K562 (cell line): ENCODE measurements around the gene SHISA9. TPM values are rescaled to one million over a fixed set of nuclear protein-coding genes. Genes with fewer than 3 reads are reported as not detected.

Experiments used
- ATF7 ChIP-seq: fragments of 450-650 bp; IDR thresholded peaks from 2 replicates; pipeline ENCODE4 v1.7.1; 2014; ENCODE audit warnings: mild to moderate bottlenecking, moderate library complexity
- CBFA2T3 ChIP-seq: fragments of 450-650 bp; IDR thresholded peaks from 2 replicates; pipeline ENCODE4 v1.6.1; 2017
- CBX3 ChIP-seq, 2 experiments: IDR thresholded peaks; 1 replicate in 1 of 2; 2 replicates in 1 of 2; pipeline ENCODE4 v1.6.1; 2012; ENCODE audit warnings: inconsistent platforms in 2 of 2, low read length in 2 of 2, borderline replicate concordance in 1 of 2, control low read depth in 1 of 2
- DACH1 ChIP-seq: fragments of 450-650 bp; IDR thresholded peaks from 2 replicates; pipeline ENCODE4 v1.6.1; 2018; ENCODE audit not compliant: partially characterized antibody
- ELF1 ChIP-seq: fragments of 200-800 bp; sonication (Bioruptor generic); IDR thresholded peaks from 2 replicates; pipeline ENCODE4 v1.6.1; 2016; ENCODE audit warnings: missing genetic modification characterization, missing compliant biosample characterization
- FOSL1 ChIP-seq: fragments of 200-800 bp; sonication (Bioruptor generic); conservative IDR thresholded peaks from 2 replicates; pipeline ENCODE4 v1.6.1; 2016; ENCODE audit warnings: missing genetic modification characterization, missing compliant biosample characterization
- HLTF ChIP-seq: fragments of 450-650 bp; IDR thresholded peaks from 2 replicates; pipeline ENCODE4 v1.6.1; 2016
- JUND ChIP-seq, 2 experiments: IDR thresholded peaks; 2 replicates in 1 of 2; 3 replicates in 1 of 2; pipeline ENCODE4 v1.6.1; 2011; ENCODE audit warnings: borderline replicate concordance in 2 of 2, low read depth in 2 of 2, low read length in 2 of 2, improper control_type of control experiment in 1 of 2, missing biosample characterization in 1 of 2, missing genetic modification characterization in 1 of 2, missing genetic modification reagents in 1 of 2
- MEF2A ChIP-seq: IDR thresholded peaks from 2 replicates; pipeline ENCODE4 v1.6.1; 2011; ENCODE audit warnings: low read depth, mild to moderate bottlenecking, low read length, moderate library complexity; ENCODE audit not compliant: control insufficient read depth
- STAT6 ChIP-seq: sonication (generic); formaldehyde crosslinking; IDR thresholded peaks from 2 replicates; pipeline ENCODE4 v1.8.1; 2023; ENCODE audit warnings: mild to moderate bottlenecking, missing genetic modification reagents
- TARDBP ChIP-seq: fragments of 450-650 bp; IDR thresholded peaks from 2 replicates; pipeline ENCODE4 v1.6.1; 2016
- ZNF764 ChIP-seq: fragments of 250-450 bp; sonication (Bioruptor Pico); IDR thresholded peaks from 2 replicates; pipeline ENCODE4 v1.4.0; 2020; ENCODE audit warnings: low read depth, mild to moderate bottlenecking, moderate library complexity
- ZNF778 ChIP-seq: fragments of 450-650 bp; formaldehyde crosslinking; IDR thresholded peaks from 2 replicates; pipeline ENCODE4 v1.4.0; 2020; ENCODE audit warnings: mild to moderate bottlenecking, moderate library complexity
- polyA plus RNA-seq, 8 experiments: library from polyadenylated mRNA; depleted of rRNA in 4 of 8; stranded (reverse) in 5 of 8; unstranded in 3 of 8; fragments of >200 nt; fragmentation: Nextera tagmentation in 2 of 8; fragmentation: Illumina TruSeq in 1 of 8; extraction: Ambion mirVana in 2 of 8; extraction: Trizol in 1 of 8; gene quantifications; 2 replicates each; pipeline versions ENCODE4 v1.2.1 to v1.2.3, GENCODE V29; 2011 to 2014; ENCODE audit warnings: inconsistent platforms in 1 of 8, missing spikeins in 1 of 8
- total RNA-seq, 7 experiments: library from RNA; depleted of rRNA in 6 of 7; stranded (reverse); fragments of >200 nt in 6 of 7; fragmentation: Illumina TruSeq in 2 of 7; extraction: Trizol in 2 of 7; gene quantifications; 2 replicates each; pipeline versions ENCODE4 v1.2.1 to v1.2.3, GENCODE V29; 2011 to 2021; ENCODE audit warnings: low replicate concordance in 1 of 7
- TF ChIP-seq, protein P1 (sequence below), 2 experiments: fragments of 450-650 bp in 1 of 2; sonication (generic) in 1 of 2; formaldehyde crosslinking in 1 of 2; IDR thresholded peaks; 2 replicates each; pipeline versions ENCODE4 v1.7.1 to v1.9.0; 2016 to 2022; ENCODE audit warnings: inconsistent platforms in 1 of 2, mild to moderate bottlenecking in 1 of 2, missing genetic modification reagents in 1 of 2
- TF ChIP-seq, protein P2 (sequence below): fragments of 250-450 bp; sonication (Bioruptor Pico); IDR thresholded peaks from 2 replicates; pipeline ENCODE4 v1.9.0; 2021; ENCODE audit warnings: mild to moderate bottlenecking, inconsistent platforms

SHISA9 gene
- total and polyA plus RNA-seq, 9 of the 15 experiments (the other 6 are each of a cell fraction or from before 2014, with no cell fraction given) = under 0.01 to 0.16 (median 0.01) TPM; not detected in 6

- no peak for TF ChIP-seq STAT6 (CRISPR knock-in tag)
- no peak for TF ChIP-seq ATF7
- peak; percentile 50; the same call in 1 of the 2 replicates for TF ChIP-seq JUND (IDR thresholded peaks at IDR 0.05; ENCODE audit: borderline replicate concordance, low read depth, low read length)
- TF ChIP-seq JUND (tag; IDR thresholded peaks at IDR 0.05; ENCODE audit: borderline replicate concordance, low read depth, low read length) = peak; percentile 45; the same call in 1 of the 3 replicates
- TF ChIP-seq, protein P1, sequence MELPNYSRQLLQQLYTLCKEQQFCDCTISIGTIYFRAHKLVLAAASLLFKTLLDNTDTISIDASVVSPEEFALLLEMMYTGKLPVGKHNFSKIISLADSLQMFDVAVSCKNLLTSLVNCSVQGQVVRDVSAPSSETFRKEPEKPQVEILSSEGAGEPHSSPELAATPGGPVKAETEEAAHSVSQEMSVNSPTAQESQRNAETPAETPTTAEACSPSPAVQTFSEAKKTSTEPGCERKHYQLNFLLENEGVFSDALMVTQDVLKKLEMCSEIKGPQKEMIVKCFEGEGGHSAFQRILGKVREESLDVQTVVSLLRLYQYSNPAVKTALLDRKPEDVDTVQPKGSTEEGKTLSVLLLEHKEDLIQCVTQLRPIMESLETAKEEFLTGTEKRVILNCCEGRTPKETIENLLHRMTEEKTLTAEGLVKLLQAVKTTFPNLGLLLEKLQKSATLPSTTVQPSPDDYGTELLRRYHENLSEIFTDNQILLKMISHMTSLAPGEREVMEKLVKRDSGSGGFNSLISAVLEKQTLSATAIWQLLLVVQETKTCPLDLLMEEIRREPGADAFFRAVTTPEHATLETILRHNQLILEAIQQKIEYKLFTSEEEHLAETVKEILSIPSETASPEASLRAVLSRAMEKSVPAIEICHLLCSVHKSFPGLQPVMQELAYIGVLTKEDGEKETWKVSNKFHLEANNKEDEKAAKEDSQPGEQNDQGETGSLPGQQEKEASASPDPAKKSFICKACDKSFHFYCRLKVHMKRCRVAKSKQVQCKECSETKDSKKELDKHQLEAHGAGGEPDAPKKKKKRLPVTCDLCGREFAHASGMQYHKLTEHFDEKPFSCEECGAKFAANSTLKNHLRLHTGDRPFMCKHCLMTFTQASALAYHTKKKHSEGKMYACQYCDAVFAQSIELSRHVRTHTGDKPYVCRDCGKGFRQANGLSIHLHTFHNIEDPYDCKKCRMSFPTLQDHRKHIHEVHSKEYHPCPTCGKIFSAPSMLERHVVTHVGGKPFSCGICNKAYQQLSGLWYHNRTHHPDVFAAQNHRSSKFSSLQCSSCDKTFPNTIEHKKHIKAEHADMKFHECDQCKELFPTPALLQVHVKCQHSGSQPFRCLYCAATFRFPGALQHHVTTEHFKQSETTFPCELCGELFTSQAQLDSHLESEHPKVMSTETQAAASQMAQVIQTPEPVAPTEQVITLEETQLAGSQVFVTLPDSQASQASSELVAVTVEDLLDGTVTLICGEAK (IDR thresholded peaks at IDR 0.05) = no peak
- TF ChIP-seq, protein P1 (CRISPR knock-in tag; IDR thresholded peaks at IDR 0.05) = no peak
- TF ChIP-seq, protein P2, sequence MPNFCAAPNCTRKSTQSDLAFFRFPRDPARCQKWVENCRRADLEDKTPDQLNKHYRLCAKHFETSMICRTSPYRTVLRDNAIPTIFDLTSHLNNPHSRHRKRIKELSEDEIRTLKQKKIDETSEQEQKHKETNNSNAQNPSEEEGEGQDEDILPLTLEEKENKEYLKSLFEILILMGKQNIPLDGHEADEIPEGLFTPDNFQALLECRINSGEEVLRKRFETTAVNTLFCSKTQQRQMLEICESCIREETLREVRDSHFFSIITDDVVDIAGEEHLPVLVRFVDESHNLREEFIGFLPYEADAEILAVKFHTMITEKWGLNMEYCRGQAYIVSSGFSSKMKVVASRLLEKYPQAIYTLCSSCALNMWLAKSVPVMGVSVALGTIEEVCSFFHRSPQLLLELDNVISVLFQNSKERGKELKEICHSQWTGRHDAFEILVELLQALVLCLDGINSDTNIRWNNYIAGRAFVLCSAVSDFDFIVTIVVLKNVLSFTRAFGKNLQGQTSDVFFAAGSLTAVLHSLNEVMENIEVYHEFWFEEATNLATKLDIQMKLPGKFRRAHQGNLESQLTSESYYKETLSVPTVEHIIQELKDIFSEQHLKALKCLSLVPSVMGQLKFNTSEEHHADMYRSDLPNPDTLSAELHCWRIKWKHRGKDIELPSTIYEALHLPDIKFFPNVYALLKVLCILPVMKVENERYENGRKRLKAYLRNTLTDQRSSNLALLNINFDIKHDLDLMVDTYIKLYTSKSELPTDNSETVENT (CRISPR knock-in tag) = no peak
- no peak for TF ChIP-seq ZNF778 (CRISPR knock-in tag)
- 0 out of 2 replicates have a peak, but pooled peaks have one; percentile 22 for TF ChIP-seq FOSL1
- no peak for TF ChIP-seq ELF1
- no peak for TF ChIP-seq ZNF764
- no peak for TF ChIP-seq DACH1
- TF ChIP-seq CBX3 (IDR thresholded peaks at IDR 0.05; ENCODE audit: borderline replicate concordance in 1 of 2, low read length in 2 of 2) = no peak
- no peak for TF ChIP-seq CBFA2T3
- no peak for TF ChIP-seq MEF2A
- no peak for TF ChIP-seq TARDBP
- no peak for TF ChIP-seq HLTF
Measured at GRCh38 chr16:12971241-12971640, 69.8 kb downstream of the SHISA9 start (continued).
